Measurements from ENCODE around the gene TMX3.

The TMX3 gene

GRCh38 chr18:68714712-68715496 lies at the start of gene TMX3:
TMX3 (minus strand) TSS chr18:68715108; CDS start chr18:68714981, 127 bp downstream.
- peak; percentile 90 to 92 for DNase-seq

DNA sequence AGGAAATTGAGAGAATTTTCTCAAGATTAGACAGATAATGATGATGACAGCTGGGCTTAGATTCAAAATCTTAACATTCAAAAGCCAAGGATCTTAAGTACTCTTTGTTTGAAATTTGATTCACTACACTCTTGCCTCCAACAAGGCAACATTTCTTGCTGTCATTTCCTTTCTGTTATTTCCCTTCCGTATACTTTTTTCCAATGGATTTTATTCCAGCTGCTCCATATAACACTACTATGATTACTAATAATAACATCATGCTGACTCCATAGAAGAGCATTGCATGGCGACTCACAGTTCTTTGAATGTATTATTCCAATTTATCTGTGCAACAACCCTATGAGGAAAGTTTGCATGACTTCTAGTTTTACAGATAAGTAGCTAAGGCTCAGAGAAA lies 49.1 kb upstream of the TMX3 start:
- DNase-seq: no peak

- DNase-seq: no peak
Measured at GRCh38 chr18:68763083-68763482, 48.2 kb upstream of the TMX3 start.

DNA sequence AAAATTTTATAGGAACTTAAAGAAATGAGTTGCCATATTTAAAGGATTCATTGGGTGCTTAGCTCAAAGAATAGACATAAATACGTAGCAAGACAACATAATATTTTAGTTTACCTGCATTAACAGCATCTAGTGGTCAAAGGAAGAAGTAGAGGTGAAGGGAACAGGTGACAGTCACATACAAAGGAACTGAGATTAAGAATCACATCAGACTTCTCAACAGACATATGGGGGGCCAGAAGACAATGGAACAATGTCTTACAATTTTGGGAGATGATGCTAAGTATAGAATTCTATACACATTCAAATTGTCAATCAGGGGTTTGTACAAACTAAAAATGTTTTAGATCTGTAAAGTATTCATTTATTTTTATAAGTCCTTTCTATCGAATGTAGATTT lies 44.4 kb upstream of the TMX3 start:
- DNase-seq: no peak

- no peak for DNase-seq
Measured at GRCh38 chr18:68757126-68757525, 42.2 kb upstream of the TMX3 start.

DNA sequence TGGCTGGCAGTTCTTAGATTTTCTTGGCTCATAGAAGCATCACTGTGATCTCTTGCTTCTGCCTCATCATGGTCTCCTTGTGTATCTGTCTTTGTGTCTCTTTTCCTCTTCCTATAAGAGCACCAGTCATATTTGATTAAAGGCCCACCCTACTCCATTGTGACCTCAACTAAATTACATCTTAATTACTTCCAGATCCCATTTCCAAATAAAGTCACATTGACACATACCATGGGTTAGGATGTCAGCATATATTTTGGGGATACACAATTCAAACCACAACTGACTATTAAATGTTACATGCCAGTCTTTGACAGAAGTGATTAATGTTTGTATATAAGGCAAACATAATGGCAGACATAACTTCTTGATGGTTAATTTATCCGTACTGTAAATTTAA lies 27.3 kb upstream of the TMX3 start:
- no peak for DNase-seq

DNA sequence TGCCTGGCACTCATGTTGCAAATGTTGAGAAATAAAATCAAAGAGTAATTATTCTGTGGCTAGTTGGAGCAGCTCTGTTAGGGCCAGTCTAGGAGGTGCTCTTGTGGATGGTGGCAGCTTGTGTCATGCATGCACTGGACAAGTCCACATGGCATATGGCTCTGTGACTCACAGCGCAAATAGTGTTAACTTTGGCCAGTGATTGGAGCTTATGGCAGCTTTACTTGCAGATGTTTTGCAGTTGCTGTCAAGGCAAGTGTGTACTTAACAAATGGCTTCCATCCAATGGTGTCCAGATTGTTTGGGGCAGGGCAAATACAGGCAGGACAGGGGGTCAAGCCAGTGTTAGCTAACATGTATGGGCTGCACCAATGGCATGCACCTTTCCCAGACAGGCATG lies 26.1 kb upstream of the TMX3 start:
- DNase-seq: no peak

GRCh38 chr18:68739462-68739861 lies 24.6 kb upstream of the TMX3 start:
- no peak for DNase-seq

DNA sequence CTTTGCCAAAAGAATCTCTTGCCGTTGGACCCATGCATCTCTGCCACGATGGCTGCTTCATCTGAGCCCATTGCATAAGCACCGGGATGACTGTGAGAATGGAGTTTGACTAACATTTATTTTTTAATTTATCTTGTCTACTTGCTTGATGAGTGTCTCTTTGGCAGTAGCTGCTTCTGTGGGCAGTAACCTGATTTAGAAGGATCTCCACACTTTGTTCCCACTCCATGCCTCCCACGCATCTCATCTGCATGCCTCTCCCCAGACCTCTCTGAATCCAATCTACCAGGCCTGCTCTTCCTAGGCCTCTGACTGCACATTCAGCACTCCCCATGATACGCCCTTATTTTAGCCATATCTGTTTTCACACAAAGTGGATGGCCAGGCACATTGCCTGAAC lies 23.7 kb upstream of the TMX3 start:
- no peak for DNase-seq

GRCh38 chr18:68735483-68736343 lies 20.8 kb upstream of the TMX3 start:
- no peak for DNase-seq

DNA sequence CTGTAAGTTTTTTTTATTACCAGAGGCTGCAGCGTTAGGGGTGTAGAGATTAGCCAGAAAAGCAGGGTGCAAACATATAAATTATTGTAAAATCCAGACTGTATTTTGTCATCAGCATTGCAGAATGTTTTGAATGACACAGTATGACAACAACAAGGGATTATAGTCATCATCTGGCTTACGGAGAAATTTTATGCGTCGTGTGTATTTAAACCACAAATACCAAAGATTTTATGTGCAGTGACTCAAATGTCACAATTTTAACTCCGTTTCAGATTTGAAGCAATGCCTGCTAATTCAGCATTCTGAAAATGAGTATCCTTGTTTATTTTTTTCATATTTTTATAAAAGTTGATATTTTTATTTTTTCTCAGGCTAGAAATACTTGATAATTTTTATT lies 19.4 kb upstream of the TMX3 start:
- no peak for DNase-seq

DNA sequence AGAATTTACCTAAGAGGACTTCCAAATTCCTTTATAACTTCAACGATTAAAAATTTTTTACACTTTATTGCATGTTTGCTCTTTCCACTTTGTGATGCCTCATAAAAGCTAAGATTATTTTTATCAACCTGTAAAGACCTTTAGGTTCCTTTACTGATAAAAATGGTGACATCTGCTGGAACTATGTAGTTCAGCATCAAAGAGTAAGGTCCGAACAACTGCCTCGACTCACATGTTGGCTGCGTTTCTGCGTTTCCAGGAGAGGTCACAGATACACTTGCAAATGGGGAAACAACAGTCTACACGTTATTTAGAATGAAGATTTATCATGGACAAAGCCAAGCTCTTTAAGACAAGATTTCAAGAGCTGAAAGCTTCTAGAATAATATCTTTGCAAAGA lies 18.8 kb upstream of the TMX3 start:
- DNase-seq: no peak

DNA sequence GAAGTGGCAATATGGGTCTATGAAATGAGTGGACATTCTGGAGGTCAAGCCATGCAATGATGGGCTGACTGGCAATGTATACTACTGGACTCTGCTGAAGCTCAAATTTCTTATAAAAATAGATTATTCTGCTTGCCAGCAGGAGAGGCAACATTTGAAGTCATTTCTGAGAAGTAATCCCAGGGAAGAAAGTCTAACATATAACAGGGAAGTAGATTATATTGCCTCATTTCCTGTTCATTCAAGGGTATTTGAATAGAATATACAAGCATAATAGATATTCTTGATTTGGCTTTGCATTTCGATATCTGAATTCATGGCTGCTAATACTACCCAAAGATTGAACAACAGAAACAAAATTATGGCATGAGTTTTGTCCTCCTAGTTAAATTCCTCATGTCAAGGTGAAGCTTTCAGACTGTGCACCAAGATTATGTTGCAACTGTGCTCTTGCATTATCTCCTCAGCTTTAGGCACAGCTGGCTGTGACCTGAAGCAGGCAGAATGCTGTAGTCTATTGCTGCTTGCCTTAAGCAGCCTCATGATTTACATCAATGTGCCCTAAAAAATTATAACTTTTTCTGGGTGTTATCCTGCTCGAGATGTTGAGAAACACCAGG lies 13.3 kb upstream of the TMX3 start:
- no peak for DNase-seq

- DNase-seq: no peak
Measured at GRCh38 chr18:68727506-68727905, 12.6 kb upstream of the TMX3 start.

DNA sequence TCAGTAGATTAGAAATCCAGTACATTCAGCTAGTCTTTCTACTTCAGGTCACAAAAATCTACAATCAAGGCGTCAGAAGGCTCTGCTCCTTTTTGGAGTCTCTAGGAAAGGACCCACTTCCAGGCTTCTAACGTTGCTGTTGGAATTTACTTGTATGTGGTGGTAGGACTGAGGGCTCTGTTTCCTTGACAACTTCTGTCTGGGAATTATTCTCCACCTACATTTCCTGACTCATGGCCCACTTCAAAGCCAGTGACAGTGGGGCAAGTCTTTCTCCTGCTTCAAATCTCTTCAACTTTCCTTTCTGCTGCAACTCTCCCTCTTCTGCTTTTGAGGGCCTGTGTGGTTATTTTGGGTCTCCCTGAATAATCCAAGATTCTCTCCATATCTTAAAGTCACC lies 10.4 kb upstream of the TMX3 start:
- no peak for DNase-seq

DNA sequence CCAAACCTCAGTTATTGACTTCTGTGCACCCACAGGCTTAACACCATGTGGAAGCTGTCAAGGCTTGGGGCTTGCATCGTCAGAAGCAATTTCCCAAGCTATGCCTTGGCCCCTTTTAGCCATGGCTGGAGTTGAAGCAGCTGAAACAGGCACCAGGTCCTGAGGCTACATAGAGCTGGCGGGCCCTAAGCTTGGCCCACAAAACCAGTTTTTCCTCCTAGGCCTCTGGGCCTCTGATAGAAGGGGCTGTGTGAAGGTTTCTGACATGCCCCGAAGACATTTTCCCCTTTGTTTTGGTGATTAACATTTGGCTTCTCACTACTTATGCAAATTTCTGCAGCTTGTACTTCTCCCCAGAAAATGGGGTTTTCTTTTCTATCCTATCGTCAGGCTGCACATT lies 9.1 kb upstream of the TMX3 start:
- DNase-seq: no peak

DNA sequence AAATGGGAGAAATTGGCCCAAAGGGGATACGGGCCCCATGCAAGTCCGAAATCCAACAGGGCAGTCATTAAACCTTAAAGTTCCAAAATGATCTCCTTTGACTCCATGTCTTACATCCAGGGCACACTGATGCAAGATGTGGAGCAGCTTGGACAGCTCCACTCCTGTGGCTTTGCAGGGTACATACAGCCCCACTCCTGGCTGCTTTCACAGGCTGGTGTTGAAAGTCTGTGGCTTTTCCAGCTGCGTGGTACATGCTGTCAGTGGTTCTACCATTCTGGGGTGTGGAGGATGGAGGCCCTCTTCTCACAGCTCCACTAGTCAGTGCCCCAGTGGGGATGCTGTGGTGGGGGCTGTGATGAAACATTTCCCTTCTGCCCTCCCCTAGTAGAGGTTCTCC lies 8.6 kb upstream of the TMX3 start:
- DNase-seq: no peak

- DNase-seq: no peak
Measured at GRCh38 chr18:68722821-68723220, 7.9 kb upstream of the TMX3 start.

DNA sequence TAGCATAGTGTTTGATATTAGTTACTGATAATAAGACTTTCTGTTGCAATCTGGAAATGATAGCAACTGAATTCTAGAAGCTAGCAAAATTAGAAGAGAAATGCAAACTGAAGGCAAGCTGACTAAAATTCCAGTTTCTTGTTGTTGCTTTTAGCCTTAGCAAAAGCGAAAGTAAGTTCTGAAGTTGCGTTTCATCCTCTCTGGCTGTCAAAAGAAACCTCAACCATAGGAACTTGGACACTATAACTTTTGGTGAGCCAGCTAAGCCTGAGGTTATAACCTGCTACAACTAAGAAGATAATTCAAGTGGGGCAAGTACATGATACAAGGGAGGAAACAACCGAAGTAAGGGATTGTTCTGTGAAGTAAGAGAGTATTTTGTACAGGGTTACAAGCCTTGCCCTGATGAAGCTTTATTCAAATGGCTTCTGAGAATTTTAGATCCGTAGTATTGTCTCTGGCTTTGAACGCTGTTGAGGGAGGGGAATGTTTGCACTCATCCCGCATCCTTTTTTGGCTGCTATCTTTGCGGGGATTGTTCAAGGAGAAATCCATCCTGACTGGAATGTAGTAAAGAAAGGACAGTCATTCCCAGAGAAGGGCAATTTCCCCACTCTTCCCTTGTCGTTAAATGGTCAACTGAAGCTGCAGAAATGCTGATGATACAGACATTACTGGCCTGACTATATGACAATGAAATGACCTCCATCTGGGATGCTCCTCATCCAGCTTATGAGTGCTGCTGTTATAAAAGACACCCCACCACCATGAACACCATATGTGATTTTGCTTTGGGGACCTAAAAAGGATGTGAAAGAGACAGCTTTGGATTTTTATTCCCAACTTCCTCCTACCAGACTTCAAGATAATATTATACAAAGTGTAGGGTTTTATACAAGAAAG lies 7.0 kb upstream of the TMX3 start:
- no peak for DNase-seq

- DNase-seq: no peak
Measured at GRCh38 chr18:68714366-68714711, 569 bp downstream of the TMX3 start.

DNA sequence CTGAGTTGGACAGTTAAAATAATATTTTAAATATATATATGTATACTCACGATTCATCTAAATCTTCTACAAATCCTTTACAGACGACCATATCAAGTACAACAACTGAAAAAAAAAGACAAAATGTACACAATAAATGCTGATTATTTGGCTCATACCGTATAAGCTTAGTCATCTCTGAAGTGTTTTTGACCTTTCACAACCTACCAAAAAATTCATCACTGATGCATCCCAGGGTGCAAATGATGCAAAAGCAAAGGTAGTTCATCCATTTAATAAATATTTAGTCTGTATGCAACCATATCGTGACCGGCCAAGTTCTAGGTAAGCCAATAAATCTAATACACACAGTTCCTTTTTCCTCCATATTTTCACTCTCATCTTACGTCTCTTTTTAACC lies 1.1 kb downstream of the TMX3 start:
- no peak for DNase-seq

DNA sequence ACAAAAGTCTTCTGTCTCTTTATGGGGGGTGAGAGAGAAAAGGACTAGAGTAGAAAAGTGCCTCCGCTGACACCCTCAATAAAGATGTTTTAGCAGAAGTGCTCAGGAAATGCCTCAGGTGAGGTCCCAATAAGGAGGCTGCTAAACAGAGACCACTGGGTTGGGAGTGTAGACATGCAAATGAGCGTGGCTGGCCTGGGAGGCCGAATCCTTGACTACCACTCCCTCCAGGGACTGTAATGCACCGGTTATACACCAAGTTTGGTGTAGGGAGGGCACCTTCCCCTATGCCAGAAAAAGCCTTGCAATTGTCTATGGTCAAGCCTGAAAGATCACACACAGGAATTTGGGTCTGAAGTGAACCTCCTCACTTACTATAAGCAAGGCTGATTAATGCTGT lies 1.8 kb downstream of the TMX3 start:
- no peak for DNase-seq

DNA sequence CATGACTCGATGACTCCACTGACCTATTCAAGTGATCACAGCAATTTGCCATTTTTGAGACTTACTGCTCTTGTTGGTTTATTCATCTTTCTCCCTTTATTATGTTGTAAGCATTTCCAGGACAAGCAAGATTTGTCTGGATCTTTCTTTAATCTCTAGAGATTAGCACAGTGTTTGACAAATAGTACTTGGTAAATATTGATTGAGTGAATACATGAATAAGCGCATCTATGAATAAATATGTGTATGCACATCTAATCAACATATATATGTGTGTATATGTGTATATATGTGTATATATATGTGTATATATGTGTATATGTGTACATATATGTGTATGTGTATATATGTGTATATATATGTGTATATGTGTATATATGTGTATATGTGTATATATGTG lies 7.3 kb downstream of the TMX3 start:
- no peak for DNase-seq

All from activated CD4-positive, alpha-beta T cell treated with anti-CD3 and anti-CD28 coated beads for 4 hours (primary cell).